HG03469 (cell line): Measurements from ENCODE around the gene TYMP.
"Not testable (repeated sequence)": the region's sequence is repeated elsewhere in the genome, so short reads cannot be mapped to it uniquely, and the experiment has no call there.

Experiments
- ATAC-seq: cut with Tn5 transposase; IDR thresholded peaks from one replicate; pipeline ENCODE4 v1.9.1; 2021; ENCODE audit warnings: mild to moderate bottlenecking, moderate library complexity, moderate number of reproducible peaks; ENCODE audit not compliant: unreplicated experiment

Gene TYMP

DNA sequence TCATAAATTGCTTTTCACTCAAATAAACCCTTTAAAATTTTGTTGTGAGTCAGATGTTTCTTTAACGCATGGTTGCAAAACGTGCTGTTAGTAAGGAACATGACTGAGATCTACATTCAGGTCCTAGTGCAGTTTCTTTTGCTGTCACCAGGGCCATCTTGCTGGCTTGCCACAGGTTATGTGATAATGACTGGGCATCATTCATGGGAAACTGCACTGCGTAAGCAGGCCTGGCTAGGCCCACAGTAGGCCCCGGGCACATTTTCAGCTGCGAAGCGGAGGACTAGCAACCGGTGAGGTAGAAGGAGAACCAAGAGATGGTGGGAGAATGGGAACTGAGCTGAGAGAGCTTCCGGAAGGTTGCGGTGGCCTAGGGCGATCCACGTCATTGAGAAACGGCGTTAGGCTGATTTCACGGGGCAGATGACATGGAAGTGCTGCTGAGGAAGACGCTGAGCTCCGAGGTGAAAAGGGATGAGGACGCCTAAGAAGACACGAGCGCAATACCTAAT is 12.7 kb upstream of the TYMP start:
- no peak for ATAC-seq

- ATAC-seq, result not testable (repeated sequence)
These were observed 11.8 kb upstream of the TYMP start for GRCh38 chr22:50541667-50542026.

DNA sequence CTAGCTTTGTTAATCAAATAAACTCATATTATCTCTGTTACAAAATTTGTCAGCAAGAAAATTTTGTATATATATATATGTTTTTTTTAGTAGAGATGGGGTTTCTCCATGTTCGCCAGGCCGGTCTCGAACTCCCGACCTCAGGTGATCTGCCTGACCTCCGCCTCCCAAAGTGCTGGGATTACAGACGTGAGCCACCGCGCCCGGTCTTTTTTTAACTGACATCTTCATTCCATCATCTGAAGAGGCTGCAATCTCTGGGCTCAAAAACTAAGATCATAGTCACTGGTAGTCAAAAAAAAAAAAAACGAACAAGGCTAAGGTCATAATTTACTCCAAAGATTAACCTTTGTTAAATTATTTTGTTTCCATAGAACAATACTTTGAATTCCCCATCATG is 10.6 kb upstream of the TYMP start:
- ATAC-seq, result no peak

- no peak for ATAC-seq
These were observed 8.0 kb upstream of the TYMP start for GRCh38 chr22:50537765-50538164.

DNA sequence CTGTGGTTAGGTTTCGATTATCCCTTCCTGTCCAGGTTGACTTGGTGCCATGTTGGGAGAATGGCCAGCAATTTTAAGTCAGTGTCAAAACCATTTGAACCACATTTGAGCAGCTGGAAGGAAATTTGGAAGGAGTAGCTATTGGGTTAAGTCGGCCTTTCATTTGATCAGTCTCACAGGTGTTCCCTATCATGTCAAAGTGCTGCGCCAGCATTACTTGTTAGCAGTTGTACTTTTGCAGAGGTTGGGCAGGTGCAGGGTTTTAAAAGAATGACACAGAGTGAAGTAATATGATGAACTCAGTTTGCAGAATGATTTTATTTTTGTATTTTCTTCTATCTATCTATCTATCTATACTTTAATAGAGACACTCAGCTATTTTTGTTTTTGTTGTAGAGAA is 6.4 kb upstream of the TYMP start:
- no peak for ATAC-seq

GRCh38 chr22:50535113-50535512 is 5.3 kb upstream of the TYMP start:
- ATAC-seq, result no peak

- not testable (repeated sequence) for ATAC-seq
These were observed 4.3 kb upstream of the TYMP start for GRCh38 chr22:50533856-50534711.

- no peak for ATAC-seq
These were observed 3.3 kb upstream of the TYMP start for GRCh38 chr22:50532824-50533796.

GRCh38 chr22:50531962-50532674 is 2.3 kb upstream of the TYMP start:
- no peak for ATAC-seq

DNA sequence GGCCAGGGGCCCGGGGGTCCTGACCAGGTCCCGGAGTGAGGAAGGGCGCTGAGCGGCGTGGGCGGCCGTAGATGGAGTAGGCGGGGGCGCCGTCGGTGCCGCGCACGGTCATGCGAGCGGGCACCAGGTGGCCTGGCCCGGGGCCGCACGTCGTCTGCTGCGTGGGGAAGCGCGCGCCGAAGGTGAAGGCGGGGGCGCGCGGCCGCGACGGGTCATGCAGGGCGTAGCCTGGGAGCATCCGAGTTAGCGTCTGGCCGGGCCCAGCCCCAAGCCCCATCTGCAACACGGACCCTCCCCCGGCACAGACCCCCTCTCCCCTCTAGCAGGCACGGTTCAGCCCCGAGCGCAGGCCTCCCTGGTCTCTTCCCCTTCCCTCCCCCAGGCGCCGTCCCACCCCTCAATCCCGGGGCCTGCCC is 1.7 kb upstream of the TYMP start:
- no peak for ATAC-seq

GRCh38 chr22:50530877-50531545 is 1.2 kb upstream of the TYMP start:
- no peak for ATAC-seq

- no peak for ATAC-seq
These were observed 716 bp upstream of the TYMP start for GRCh38 chr22:50530580-50530876.

GRCh38 chr22:50529416-50529896 is 356 bp downstream of the TYMP start:
- no peak for ATAC-seq

GRCh38 chr22:50528682-50529415 is 963 bp downstream of the TYMP start:
- ATAC-seq, result no peak

DNA sequence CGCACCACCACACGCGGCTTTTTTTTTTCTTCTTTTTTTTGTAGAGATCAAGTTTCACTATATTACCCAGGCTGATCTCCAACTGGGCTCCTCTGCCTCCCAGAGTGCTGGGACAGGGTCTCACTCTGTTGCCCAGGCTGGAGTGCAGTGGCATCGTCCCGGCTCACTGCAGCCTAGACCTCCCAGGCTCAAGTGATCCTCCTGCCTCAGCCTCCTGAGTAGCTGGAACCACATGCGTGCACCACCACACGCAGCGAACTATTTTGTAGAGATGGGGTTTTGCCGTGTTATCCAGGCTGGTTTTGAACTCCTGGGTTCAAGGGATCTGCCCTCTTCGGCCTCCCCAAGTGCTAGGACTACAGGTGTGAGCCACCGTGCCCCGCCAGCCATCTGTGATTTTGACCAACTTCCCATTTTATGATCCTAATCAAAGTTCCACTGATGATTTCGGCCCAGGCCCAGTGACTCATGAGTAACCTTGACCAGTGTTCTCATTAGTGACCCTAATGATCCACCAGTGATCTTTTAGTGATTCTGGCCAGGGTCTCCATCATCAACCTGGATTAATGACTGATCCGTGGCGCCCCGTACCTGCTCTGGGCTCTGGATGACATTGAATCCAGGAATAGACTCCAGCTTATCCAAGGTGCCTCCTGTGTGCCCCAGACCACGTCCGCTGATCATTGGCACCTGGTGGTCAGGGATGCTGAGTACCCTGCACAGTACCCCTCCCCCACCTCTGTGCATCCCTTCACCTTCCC is 1.7 kb downstream of the TYMP start:
- ATAC-seq, result no peak

GRCh38 chr22:50526834-50527801 is 2.7 kb downstream of the TYMP start:
- ATAC-seq, result no peak

GRCh38 chr22:50526108-50526833 is 3.5 kb downstream of the TYMP start:
- ATAC-seq, result no peak

DNA sequence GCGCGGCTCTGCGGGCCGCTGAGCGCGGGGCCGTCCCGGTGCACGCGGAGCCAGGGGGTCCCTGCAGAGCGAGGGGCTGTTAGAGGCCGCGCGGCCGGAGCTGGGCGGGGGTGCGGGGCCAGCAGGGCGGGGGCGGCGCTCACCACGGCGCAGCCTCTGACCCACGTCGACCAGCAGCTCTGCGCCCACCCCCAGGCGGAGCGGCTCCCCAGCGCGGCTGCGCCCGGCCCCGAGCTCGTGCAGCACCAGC is 4.0 kb downstream of the TYMP start:
- ATAC-seq, result no peak
